HAP-1 (cell line): Measurements from ENCODE around the gene IL10RA.

Source experiments
- DNase-seq, 2 experiments: peaks; one replicate each; pipeline ENCODE4 v3.0.0-alpha.2; 2016 to 2020; ENCODE audit warnings: low spot score in 2 of 2
- H3K27me3 ChIP-seq: fragments of 250-450 bp; sonication (Bioruptor Pico); 2 replicates; pipeline ENCODE4 v1.5.1; 2020; ENCODE audit warnings: low read depth, mild to moderate bottlenecking, moderate library complexity
- H3K36me3 ChIP-seq: fragments of 250-450 bp; sonication (Bioruptor Pico); replicated peaks from 2 replicates; pipeline ENCODE4 v1.5.1; 2020; ENCODE audit warnings: mild to moderate bottlenecking
- H3K4me1 ChIP-seq: fragments of 250-450 bp; sonication (Bioruptor Pico); 2 replicates; pipeline ENCODE4 v1.5.1; 2020; ENCODE audit warnings: mild to moderate bottlenecking
- H3K4me3 ChIP-seq: fragments of 250-450 bp; sonication (Bioruptor Pico); 2 replicates; pipeline ENCODE4 v1.5.1; 2020; ENCODE audit warnings: mild to moderate bottlenecking, moderate library complexity
- H3K9me3 ChIP-seq: fragments of 250-450 bp; sonication (Bioruptor Pico); 2 replicates; pipeline ENCODE4 v1.5.1; 2020; ENCODE audit warnings: mild to moderate bottlenecking, moderate library complexity
- in situ Hi-C: fragments of 300-500 bp; cut with MboI; formaldehyde crosslinking; loops from 3 replicates; pipeline ENCODE4 v1.14.3; 2020; ENCODE audit warnings: low sequenced_read_pairs, inconsistent platforms, mixed read lengths

The IL10RA gene

GRCh38 chr11:118010738-118011461, 24.7 kb downstream of the IL10RA start:
- DNase-seq = no peak
- Histone ChIP-seq H3K36me3 (no peaks in the 10 kb centered on the region), H3K27me3 (peaks cover 7% of the 10 kb centered on the region; the same call in 1 of the 2 replicates), H3K9me3 (no peaks in the 10 kb centered on the region), H3K4me3 (no peak overlapping the region), H3K4me1 (no peaks in the 10 kb centered on the region)
- in situ Hi-C loops = no loop called here

- in situ Hi-C loops = no loop called here
- no peaks in the 10 kb centered on the region for H3K4me1 ChIP-seq
- no peak for DNase-seq
- no peaks in the 10 kb centered on the region for H3K9me3 ChIP-seq
- H3K27me3 ChIP-seq = peaks cover 7% of the 10 kb centered on the region; the same call in 1 of the 2 replicates
- H3K4me3 ChIP-seq = no peak overlapping the region
- H3K36me3 ChIP-seq = no peaks in the 10 kb centered on the region
These were observed 26.0 kb downstream of the IL10RA start for GRCh38 chr11:118012083-118012669.

DNA sequence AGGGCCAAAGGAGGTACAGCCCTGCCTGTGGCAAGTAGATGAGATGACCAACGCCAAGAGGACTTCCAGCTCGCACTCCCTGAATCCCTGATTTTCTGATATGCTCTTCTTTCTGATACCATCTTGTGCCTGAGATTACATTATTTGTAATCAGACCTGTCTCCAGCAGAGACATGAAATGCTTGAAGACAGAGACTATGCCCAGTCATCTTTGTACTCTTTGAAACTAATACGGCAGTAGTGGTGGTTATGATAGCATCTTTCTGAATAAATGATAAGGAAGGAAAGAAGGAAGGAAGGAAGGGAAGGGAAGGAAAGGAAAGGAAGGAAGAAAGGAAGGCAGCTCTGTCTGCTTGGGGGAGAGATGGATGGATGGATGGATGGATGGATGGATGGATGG, 27.8 kb downstream of the IL10RA start:
- no peaks in the 10 kb centered on the region for H3K4me1 ChIP-seq
- in situ Hi-C loops = no loop called here

GRCh38 chr11:118015385-118015841, 29.2 kb downstream of the IL10RA start:
- no peaks in the 10 kb centered on the region for H3K36me3 ChIP-seq
- no peak overlapping the region for H3K4me3 ChIP-seq
- no peak for DNase-seq
- no peaks in the 10 kb centered on the region for H3K4me1 ChIP-seq
- in situ Hi-C loops = no loop called here
- no peaks in the 10 kb centered on the region; the same call in 1 of the 2 replicates for H3K9me3 ChIP-seq
- peaks cover 12% of the 10 kb centered on the region for H3K27me3 ChIP-seq

More for the DNA sequence above, 27.8 kb downstream of the IL10RA start:
- Histone ChIP-seq H3K9me3 (no peaks in the 10 kb centered on the region; the same call in 1 of the 2 replicates), H3K27me3 (peaks cover 8% of the 10 kb centered on the region), H3K36me3 (no peaks in the 10 kb centered on the region), H3K4me3 (no peak overlapping the region)
- DNase-seq = no peak

DNA sequence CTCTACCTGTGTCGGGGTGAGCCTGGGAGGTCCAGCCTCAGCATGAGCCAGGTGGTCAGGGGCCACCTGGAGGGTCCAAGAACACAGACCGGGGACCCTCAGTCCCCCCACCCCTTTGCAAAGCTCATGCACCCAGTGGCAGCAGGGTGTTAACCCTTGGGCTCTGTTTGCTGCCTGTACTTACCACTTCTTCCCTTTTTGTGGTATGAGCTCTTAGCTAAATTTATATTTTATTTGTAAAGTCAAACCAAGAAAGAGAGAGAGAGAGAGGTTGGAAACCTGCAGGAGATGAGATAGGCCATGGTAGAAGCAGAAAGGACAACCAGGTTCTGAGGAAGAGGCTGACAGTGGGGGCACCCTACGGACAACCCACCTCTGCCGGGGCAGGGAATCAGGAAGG, 29.9 kb downstream of the IL10RA start:
- DNase-seq = no peak
- in situ Hi-C loops = no loop called here
- Histone ChIP-seq H3K27me3 (peaks cover 12% of the 10 kb centered on the region), H3K4me1 (no peaks in the 10 kb centered on the region), H3K4me3 (no peak overlapping the region), H3K9me3 (no peaks in the 10 kb centered on the region; the same call in 1 of the 2 replicates), H3K36me3 (no peaks in the 10 kb centered on the region)

- Histone ChIP-seq H3K4me1 (no peaks in the 10 kb centered on the region), H3K36me3 (no peaks in the 10 kb centered on the region), H3K27me3 (peaks cover 12% of the 10 kb centered on the region), H3K4me3 (no peak overlapping the region), H3K9me3 (no peaks in the 10 kb centered on the region; the same call in 1 of the 2 replicates)
- no peak for DNase-seq
- in situ Hi-C loops = no loop called here
These were observed 30.9 kb downstream of the IL10RA start for GRCh38 chr11:118017111-118017510.

DNA sequence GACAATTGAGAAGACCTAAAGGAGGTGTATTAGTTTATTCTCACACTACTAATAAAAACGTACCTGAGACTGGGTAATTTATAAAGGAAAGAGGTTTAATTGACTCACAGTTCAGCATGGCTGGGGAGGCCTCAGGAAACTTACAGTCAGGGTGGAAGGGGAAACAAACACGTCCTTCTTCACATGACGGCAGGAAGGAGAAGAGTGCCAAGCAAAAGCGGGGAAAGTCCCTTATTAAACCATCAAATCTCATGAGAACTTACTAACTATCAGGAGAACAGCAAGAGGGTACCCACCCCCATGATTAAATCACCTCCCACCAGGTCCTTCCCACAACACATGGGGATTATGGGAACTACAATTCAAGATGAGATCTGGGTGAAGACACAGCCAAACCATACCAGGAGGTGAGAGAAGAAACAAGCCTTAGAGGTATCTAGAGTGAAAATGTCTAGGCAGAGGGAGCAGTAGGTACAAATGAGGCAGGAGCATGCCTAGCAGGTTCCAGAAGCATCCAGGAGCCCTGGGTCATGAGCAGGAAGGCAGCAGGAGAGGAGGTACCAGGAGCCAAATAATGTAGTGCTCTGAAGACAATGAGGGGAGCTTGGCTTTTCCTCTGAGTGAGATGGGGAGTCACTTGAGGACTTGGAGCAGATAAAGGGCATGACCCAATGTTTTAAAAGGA, 31.6 kb downstream of the IL10RA start:
- in situ Hi-C loops = no loop called here
- no peaks in the 10 kb centered on the region for H3K36me3 ChIP-seq
- H3K4me1 ChIP-seq = no peaks in the 10 kb centered on the region
- DNase-seq = no peak
- no peak overlapping the region for H3K4me3 ChIP-seq
- no peaks in the 10 kb centered on the region; the same call in 1 of the 2 replicates for H3K9me3 ChIP-seq
- H3K27me3 ChIP-seq = peaks cover 12% of the 10 kb centered on the region

DNA sequence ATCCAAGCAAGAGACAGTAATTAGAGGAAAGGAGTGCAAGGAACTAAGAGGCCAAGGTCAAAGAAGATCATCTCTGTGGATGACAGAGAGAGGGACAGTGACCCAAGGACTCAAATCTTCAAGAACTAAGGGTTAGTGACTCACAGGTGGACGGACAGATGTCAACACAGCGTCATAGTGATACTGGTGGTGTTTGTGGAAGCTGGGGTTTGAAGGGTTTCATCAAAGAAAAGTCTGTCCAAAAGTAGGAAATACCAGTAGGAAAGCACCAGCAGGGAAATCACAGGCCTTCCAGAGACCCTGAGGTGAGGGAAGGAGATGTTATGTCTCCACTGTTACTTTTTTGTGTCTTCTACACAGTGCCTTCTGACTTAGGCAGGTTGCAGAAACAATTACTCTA, 32.2 kb downstream of the IL10RA start:
- no peaks in the 10 kb centered on the region for H3K36me3 ChIP-seq
- no peak for DNase-seq
- in situ Hi-C loops = no loop called here
- no peak overlapping the region for H3K4me3 ChIP-seq
- H3K9me3 ChIP-seq = no peaks in the 10 kb centered on the region; the same call in 1 of the 2 replicates
- H3K27me3 ChIP-seq = peaks cover 12% of the 10 kb centered on the region
- H3K4me1 ChIP-seq = no peaks in the 10 kb centered on the region

DNA sequence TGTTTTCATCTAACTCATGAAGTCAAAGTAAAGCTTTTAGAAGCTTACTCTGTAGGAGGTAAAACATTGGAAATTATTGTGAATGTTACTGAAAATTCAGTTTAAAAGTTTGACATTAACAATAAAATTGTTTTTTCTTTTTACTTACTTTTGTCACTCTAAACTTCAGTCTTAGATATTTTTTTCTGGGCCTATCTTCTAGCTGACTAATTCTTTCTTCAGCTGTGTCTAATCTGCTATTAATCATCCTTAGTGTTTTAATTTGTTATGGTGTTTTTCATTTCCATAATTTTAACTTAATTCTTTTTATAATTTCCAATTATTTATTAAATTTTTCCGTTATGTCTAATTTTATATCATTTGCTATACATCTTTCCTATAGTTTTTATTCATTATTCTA, 35.0 kb downstream of the IL10RA start:
- in situ Hi-C loops = no loop called here
- no peak overlapping the region for H3K4me3 ChIP-seq

DNA sequence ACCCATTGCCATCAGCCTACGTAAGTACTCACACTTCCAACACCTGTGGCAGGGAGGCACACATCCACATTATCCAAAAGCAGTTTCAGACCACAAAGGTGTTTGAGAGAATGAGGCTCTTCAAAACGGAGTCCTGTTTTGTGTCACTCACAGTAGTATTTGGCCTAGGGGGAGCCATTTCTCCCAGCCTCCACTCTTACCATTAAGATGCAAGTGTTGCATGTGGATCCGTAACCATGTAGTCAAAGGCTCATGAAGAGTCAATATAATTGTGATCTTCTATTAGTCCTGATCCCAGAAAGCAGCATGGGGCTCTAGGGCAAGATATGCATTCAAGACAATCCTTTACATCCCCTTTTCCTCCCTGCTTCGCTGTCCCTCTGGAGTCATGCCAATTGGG, 41.5 kb downstream of the IL10RA start:
- no peaks in the 10 kb centered on the region for H3K9me3 ChIP-seq
- DNase-seq = no peak
- H3K4me3 ChIP-seq = no peak overlapping the region
- H3K36me3 ChIP-seq = no peaks in the 10 kb centered on the region
- in situ Hi-C loops = no loop called here
- peaks cover 6% of the 10 kb centered on the region; the same call in 1 of the 2 replicates for H3K27me3 ChIP-seq
- no peaks in the 10 kb centered on the region for H3K4me1 ChIP-seq

More for the DNA sequence above, 35.0 kb downstream of the IL10RA start:
- Histone ChIP-seq H3K36me3 (no peaks in the 10 kb centered on the region), H3K4me1 (no peaks in the 10 kb centered on the region), H3K9me3 (no peaks in the 10 kb centered on the region; the same call in 1 of the 2 replicates), H3K27me3 (peaks cover 12% of the 10 kb centered on the region)
- DNase-seq = no peak

DNA sequence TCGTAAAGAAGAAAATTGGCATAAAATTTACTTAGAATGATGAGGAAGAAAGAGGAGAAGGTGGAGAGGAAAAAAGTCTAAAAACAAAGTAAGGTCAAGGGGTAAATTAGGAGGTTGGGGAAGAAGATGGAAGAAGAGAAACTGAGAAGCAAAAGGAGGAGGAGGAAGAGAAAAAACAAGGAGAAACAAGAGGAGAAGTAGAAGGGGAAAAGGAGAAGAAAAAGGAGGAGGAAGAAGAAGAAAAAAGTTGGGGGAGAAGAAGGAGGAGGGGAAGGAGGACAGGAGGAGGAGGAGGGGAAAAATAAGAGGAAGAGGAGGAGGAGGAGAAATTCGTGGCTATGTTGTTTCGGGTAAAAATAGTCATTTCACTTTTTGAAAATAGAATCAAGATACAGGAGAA, 42.4 kb downstream of the IL10RA start:
- H3K36me3 ChIP-seq = no peaks in the 10 kb centered on the region
- peaks cover 8% of the 10 kb centered on the region; the same call in 1 of the 2 replicates for H3K27me3 ChIP-seq
- H3K4me1 ChIP-seq = no peaks in the 10 kb centered on the region
- H3K4me3 ChIP-seq = no peak overlapping the region
- in situ Hi-C loops = no loop called here
- H3K9me3 ChIP-seq = no peaks in the 10 kb centered on the region
- no peak for DNase-seq

GRCh38 chr11:118033443-118033842, 47.2 kb downstream of the IL10RA start:
- no peaks in the 10 kb centered on the region for H3K9me3 ChIP-seq
- no peak overlapping the region for H3K4me3 ChIP-seq
- no peak for DNase-seq
- no peaks in the 10 kb centered on the region for H3K4me1 ChIP-seq
- in situ Hi-C loops = no loop called here
- H3K27me3 ChIP-seq = peaks cover 8% of the 10 kb centered on the region; the same call in 1 of the 2 replicates
- H3K36me3 ChIP-seq = no peaks in the 10 kb centered on the region

DNA sequence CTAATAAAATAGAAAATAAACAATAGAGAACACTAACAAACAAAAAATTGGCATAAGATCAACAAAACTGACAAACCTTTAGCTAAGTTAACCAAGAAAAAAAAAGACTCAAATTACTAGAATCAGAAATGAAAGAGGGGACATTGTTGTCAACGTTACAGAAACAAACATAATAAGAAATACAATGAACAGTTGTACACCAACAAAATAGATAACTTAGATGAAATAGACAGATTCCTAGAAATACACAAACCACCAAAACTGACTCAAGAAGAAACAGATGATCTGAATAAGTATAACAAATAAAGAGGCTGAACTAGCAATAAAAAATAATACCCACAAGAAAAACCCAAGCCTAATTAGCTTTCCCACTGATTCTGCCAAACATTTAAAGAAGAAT, 55.9 kb downstream of the IL10RA start:
- Histone ChIP-seq H3K36me3 (no peaks in the 10 kb centered on the region), H3K4me3 (no peak overlapping the region), H3K27me3 (peaks cover 23% of the 10 kb centered on the region), H3K4me1 (no peaks in the 10 kb centered on the region), H3K9me3 (no peaks in the 10 kb centered on the region)
- DNase-seq = no peak
- in situ Hi-C loops = no loop called here

DNA sequence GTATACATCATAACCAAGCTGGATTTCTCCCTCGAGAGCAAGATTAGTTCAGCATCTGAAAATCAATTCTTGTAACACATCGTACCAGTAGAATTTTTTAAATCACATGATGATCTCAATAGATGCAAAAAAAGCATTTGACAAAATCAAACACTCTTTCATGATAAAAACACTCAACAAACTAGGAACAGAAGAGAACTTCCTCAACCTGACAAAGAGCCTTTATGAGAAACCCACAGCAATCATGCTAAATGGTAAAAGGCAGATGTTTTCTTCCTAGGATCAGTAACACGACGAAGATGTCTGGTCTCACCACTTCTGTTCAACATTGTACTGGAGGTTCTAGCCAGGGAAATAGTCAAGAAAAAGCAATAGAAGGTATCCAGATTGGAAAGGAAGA, 56.6 kb downstream of the IL10RA start:
- in situ Hi-C loops = no loop called here
- no peak for DNase-seq
- no peak overlapping the region for H3K4me3 ChIP-seq
- peaks cover 29% of the 10 kb centered on the region for H3K27me3 ChIP-seq
- no peaks in the 10 kb centered on the region for H3K9me3 ChIP-seq
- no peaks in the 10 kb centered on the region for H3K4me1 ChIP-seq
- no peaks in the 10 kb centered on the region for H3K36me3 ChIP-seq
